ENCODE results near the gene OTUD1.

The OTUD1 gene

GRCh38 chr10:23445591-23445990 lies 6.7 kb downstream of the OTUD1 start:
- no peak overlapping the region for H3K9ac ChIP-seq (ENCODE audit: low read length)
- no peaks in the 10 kb centered on the region for H3K9me3 ChIP-seq (ENCODE audit: control insufficient read depth, low read length)
- H3K27me3 ChIP-seq (replicated peaks; ENCODE audit: control insufficient read depth, insufficient read depth, low read length) = no peaks in the 10 kb centered on the region
- H3K4me1 ChIP-seq (ENCODE audit: control insufficient read depth, insufficient read depth, low read length) = peaks cover 29% of the 10 kb centered on the region
- H3K36me3 ChIP-seq (ENCODE audit: control insufficient read depth, insufficient read depth, low read length, severe bottlenecking) = peaks cover 14% of the 10 kb centered on the region
- no peak overlapping the region for H3K4me3 ChIP-seq (ENCODE audit: low read length)
- DNase-seq (ENCODE audit: low read depth) = no peak

- Histone ChIP-seq H3K27me3 (replicated peaks; ENCODE audit: control insufficient read depth, insufficient read depth, low read length) (no peaks in the 10 kb centered on the region), H3K9me3 (ENCODE audit: control insufficient read depth, low read length) (no peaks in the 10 kb centered on the region), H3K4me1 (ENCODE audit: control insufficient read depth, insufficient read depth, low read length) (peaks cover 2% of the 10 kb centered on the region), H3K36me3 (ENCODE audit: control insufficient read depth, insufficient read depth, low read length, severe bottlenecking) (peaks cover 9% of the 10 kb centered on the region), H3K9ac (ENCODE audit: low read length) (no peak overlapping the region), H3K4me3 (ENCODE audit: low read length) (no peak overlapping the region)
- DNase-seq (ENCODE audit: low read depth) = no peak
Measured at GRCh38 chr10:23448323-23448722, 9.4 kb downstream of the OTUD1 start.

GRCh38 chr10:23448802-23449570 lies 10.1 kb downstream of the OTUD1 start:
- no peaks in the 10 kb centered on the region for H3K9me3 ChIP-seq (ENCODE audit: control insufficient read depth, low read length)
- peaks cover 7% of the 10 kb centered on the region for H3K36me3 ChIP-seq (ENCODE audit: control insufficient read depth, insufficient read depth, low read length, severe bottlenecking)
- no peak for DNase-seq (ENCODE audit: low read depth)
- no peak overlapping the region for H3K9ac ChIP-seq (ENCODE audit: low read length)
- no peak overlapping the region for H3K4me3 ChIP-seq (ENCODE audit: low read length)
- no peaks in the 10 kb centered on the region for H3K27me3 ChIP-seq (replicated peaks; ENCODE audit: control insufficient read depth, insufficient read depth, low read length)
- no peaks in the 10 kb centered on the region for H3K4me1 ChIP-seq (ENCODE audit: control insufficient read depth, insufficient read depth, low read length)

GRCh38 chr10:23452033-23452655 lies 13.3 kb downstream of the OTUD1 start:
- DNase-seq (ENCODE audit: low read depth) = no peak
- Histone ChIP-seq H3K27me3 (replicated peaks; ENCODE audit: control insufficient read depth, insufficient read depth, low read length) (no peaks in the 10 kb centered on the region), H3K36me3 (ENCODE audit: control insufficient read depth, insufficient read depth, low read length, severe bottlenecking) (no peaks in the 10 kb centered on the region), H3K4me1 (ENCODE audit: control insufficient read depth, insufficient read depth, low read length) (no peaks in the 10 kb centered on the region), H3K4me3 (ENCODE audit: low read length) (no peak overlapping the region), H3K9ac (ENCODE audit: low read length) (no peak overlapping the region), H3K9me3 (ENCODE audit: control insufficient read depth, low read length) (no peaks in the 10 kb centered on the region)

- H3K36me3 ChIP-seq (ENCODE audit: control insufficient read depth, insufficient read depth, low read length, severe bottlenecking) = no peaks in the 10 kb centered on the region
- no peak overlapping the region for H3K9ac ChIP-seq (ENCODE audit: low read length)
- no peaks in the 10 kb centered on the region for H3K27me3 ChIP-seq (replicated peaks; ENCODE audit: control insufficient read depth, insufficient read depth, low read length)
- H3K9me3 ChIP-seq (ENCODE audit: control insufficient read depth, low read length) = no peaks in the 10 kb centered on the region
- no peaks in the 10 kb centered on the region for H3K4me1 ChIP-seq (ENCODE audit: control insufficient read depth, insufficient read depth, low read length)
- no peak overlapping the region for H3K4me3 ChIP-seq (ENCODE audit: low read length)
- no peak for DNase-seq (ENCODE audit: low read depth)
Measured at GRCh38 chr10:23453465-23453864, 14.6 kb downstream of the OTUD1 start.

- Histone ChIP-seq H3K4me1 (ENCODE audit: control insufficient read depth, insufficient read depth, low read length) (no peaks in the 10 kb centered on the region), H3K27me3 (replicated peaks; ENCODE audit: control insufficient read depth, insufficient read depth, low read length) (no peaks in the 10 kb centered on the region), H3K9me3 (ENCODE audit: control insufficient read depth, low read length) (no peaks in the 10 kb centered on the region), H3K9ac (ENCODE audit: low read length) (no peak overlapping the region), H3K4me3 (ENCODE audit: low read length) (no peak overlapping the region), H3K36me3 (ENCODE audit: control insufficient read depth, insufficient read depth, low read length, severe bottlenecking) (no peaks in the 10 kb centered on the region)
- no peak for DNase-seq (ENCODE audit: low read depth)
Measured at GRCh38 chr10:23457632-23458417, 18.9 kb downstream of the OTUD1 start.

- Histone ChIP-seq H3K4me1 (ENCODE audit: control insufficient read depth, insufficient read depth, low read length) (no peaks in the 10 kb centered on the region), H3K9ac (ENCODE audit: low read length) (no peak overlapping the region), H3K36me3 (ENCODE audit: control insufficient read depth, insufficient read depth, low read length, severe bottlenecking) (no peaks in the 10 kb centered on the region), H3K4me3 (ENCODE audit: low read length) (no peak overlapping the region), H3K27me3 (replicated peaks; ENCODE audit: control insufficient read depth, insufficient read depth, low read length) (no peaks in the 10 kb centered on the region), H3K9me3 (ENCODE audit: control insufficient read depth, low read length) (no peaks in the 10 kb centered on the region)
- no peak for DNase-seq (ENCODE audit: low read depth)
Measured at GRCh38 chr10:23459308-23459939, 20.5 kb downstream of the OTUD1 start.

GRCh38 chr10:23461557-23461956 lies 22.7 kb downstream of the OTUD1 start:
- Histone ChIP-seq H3K9me3 (ENCODE audit: control insufficient read depth, low read length) (no peaks in the 10 kb centered on the region), H3K36me3 (ENCODE audit: control insufficient read depth, insufficient read depth, low read length, severe bottlenecking) (no peaks in the 10 kb centered on the region), H3K27me3 (replicated peaks; ENCODE audit: control insufficient read depth, insufficient read depth, low read length) (no peaks in the 10 kb centered on the region), H3K9ac (ENCODE audit: low read length) (no peak overlapping the region), H3K4me3 (ENCODE audit: low read length) (no peak overlapping the region), H3K4me1 (ENCODE audit: control insufficient read depth, insufficient read depth, low read length) (no peaks in the 10 kb centered on the region)
- no peak for DNase-seq (ENCODE audit: low read depth)

- Histone ChIP-seq H3K4me3 (ENCODE audit: low read length) (no peak overlapping the region), H3K27me3 (replicated peaks; ENCODE audit: control insufficient read depth, insufficient read depth, low read length) (peaks cover 16% of the 10 kb centered on the region), H3K9ac (ENCODE audit: low read length) (no peak overlapping the region), H3K36me3 (ENCODE audit: control insufficient read depth, insufficient read depth, low read length, severe bottlenecking) (no peaks in the 10 kb centered on the region), H3K4me1 (ENCODE audit: control insufficient read depth, insufficient read depth, low read length) (no peaks in the 10 kb centered on the region), H3K9me3 (ENCODE audit: control insufficient read depth, low read length) (no peaks in the 10 kb centered on the region)
- DNase-seq (ENCODE audit: low read depth) = no peak
Measured at GRCh38 chr10:23467012-23467411, 28.1 kb downstream of the OTUD1 start.

- peaks cover 19% of the 10 kb centered on the region for H3K27me3 ChIP-seq (replicated peaks; ENCODE audit: control insufficient read depth, insufficient read depth, low read length)
- H3K4me1 ChIP-seq (ENCODE audit: control insufficient read depth, insufficient read depth, low read length) = no peaks in the 10 kb centered on the region
- no peaks in the 10 kb centered on the region for H3K36me3 ChIP-seq (ENCODE audit: control insufficient read depth, insufficient read depth, low read length, severe bottlenecking)
- H3K9me3 ChIP-seq (ENCODE audit: control insufficient read depth, low read length) = no peaks in the 10 kb centered on the region
- H3K9ac ChIP-seq (ENCODE audit: low read length) = no peak overlapping the region
- no peak overlapping the region for H3K4me3 ChIP-seq (ENCODE audit: low read length)
- no peak for DNase-seq (ENCODE audit: low read depth)
Measured at GRCh38 chr10:23467548-23467947, 28.7 kb downstream of the OTUD1 start.

Data from adipocyte (in vitro differentiated cells).